AG10803 (cell line): Measurements from ENCODE around the gene CTSW.
"Not testable (repeated sequence)": the region's sequence is repeated elsewhere in the genome, so short reads cannot be mapped to it uniquely, and the experiment has no call there.

Experiments used
- DNase-seq: peaks from one replicate; pipeline ENCODE4 v3.0.0; 2010; ENCODE audit warnings: low read depth
- H3K4me3 ChIP-seq: 2 replicates; pipeline ENCODE4 v1.5.1; 2011; ENCODE audit warnings: mild to moderate bottlenecking, low read length, control low read depth
- TF ChIP-seq, protein P1 (sequence below): conservative IDR thresholded peaks from 2 replicates; pipeline ENCODE4 v1.5.1; 2011; ENCODE audit warnings: mild to moderate bottlenecking, low read length, control low read depth, inconsistent platforms

The CTSW gene

GRCh38 chr11:65847746-65848145 is 31.9 kb upstream of the CTSW start:
- DNase-seq, result no peak
- no peak overlapping the region for H3K4me3 ChIP-seq
- TF ChIP-seq, protein P1, sequence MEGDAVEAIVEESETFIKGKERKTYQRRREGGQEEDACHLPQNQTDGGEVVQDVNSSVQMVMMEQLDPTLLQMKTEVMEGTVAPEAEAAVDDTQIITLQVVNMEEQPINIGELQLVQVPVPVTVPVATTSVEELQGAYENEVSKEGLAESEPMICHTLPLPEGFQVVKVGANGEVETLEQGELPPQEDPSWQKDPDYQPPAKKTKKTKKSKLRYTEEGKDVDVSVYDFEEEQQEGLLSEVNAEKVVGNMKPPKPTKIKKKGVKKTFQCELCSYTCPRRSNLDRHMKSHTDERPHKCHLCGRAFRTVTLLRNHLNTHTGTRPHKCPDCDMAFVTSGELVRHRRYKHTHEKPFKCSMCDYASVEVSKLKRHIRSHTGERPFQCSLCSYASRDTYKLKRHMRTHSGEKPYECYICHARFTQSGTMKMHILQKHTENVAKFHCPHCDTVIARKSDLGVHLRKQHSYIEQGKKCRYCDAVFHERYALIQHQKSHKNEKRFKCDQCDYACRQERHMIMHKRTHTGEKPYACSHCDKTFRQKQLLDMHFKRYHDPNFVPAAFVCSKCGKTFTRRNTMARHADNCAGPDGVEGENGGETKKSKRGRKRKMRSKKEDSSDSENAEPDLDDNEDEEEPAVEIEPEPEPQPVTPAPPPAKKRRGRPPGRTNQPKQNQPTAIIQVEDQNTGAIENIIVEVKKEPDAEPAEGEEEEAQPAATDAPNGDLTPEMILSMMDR, result no peak

- not testable (repeated sequence) for H3K4me3 ChIP-seq, DNase-seq
Measured at GRCh38 chr11:65848693-65849092, 30.9 kb upstream of the CTSW start.

DNA sequence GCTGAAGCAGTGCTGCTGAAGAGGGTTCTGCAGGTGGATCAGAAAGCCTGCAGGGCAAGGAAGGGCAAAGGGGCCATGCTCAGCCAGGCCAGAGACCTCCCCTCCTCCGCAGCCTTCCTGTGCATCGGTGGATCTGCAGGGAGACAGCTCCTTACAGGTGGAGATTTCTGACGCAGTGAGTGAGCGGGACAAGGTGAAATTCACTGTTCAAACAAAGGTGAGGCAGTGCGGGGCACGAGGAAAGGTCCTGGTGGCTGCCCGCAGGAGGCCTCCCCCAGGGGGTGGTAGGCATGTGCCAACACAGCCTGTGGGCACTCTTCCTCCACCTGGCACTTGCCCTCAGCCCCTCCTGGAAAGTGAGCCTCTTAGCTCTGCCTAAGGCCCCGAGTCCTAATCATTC is 30.3 kb upstream of the CTSW start:
- DNase-seq, result no peak
- TF ChIP-seq, protein P1, result no peak
- H3K4me3 ChIP-seq, result no peak overlapping the region

GRCh38 chr11:65849771-65850216 is 29.8 kb upstream of the CTSW start:
- no peak overlapping the region for H3K4me3 ChIP-seq
- DNase-seq, result no peak
- TF ChIP-seq, protein P1, result no peak

- DNase-seq, result no peak
- TF ChIP-seq, protein P1, result no peak
- no peak overlapping the region for H3K4me3 ChIP-seq
Measured at GRCh38 chr11:65850217-65851082, 29.2 kb upstream of the CTSW start.

DNA sequence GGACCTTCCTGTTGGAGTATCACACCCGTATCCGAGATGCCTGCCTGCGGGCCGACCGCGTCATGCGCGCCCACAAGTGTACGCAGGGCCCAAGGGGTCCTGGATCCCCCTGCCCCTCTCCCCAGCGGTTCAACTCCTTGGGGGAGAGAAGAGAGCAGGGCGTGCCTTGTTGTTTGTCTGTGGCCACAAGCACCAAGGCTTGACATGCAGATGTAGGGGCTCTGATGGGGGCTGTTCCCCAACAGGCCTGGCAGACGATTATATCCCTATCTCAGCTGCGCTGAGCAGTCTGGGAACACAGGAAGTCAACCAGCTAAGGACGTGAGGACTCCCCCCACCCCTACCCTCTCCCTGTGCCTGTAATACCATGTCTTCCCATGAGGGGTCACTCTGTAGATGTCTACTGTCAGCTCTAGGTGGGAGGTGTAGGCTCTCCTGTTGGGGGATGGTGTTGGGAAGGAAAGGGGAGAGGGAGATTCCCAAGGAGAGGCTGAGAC is 28.5 kb upstream of the CTSW start:
- no peak for DNase-seq
- no peak overlapping the region for H3K4me3 ChIP-seq
- TF ChIP-seq, protein P1, result peak; percentile 55

GRCh38 chr11:65851811-65852507 is 27.7 kb upstream of the CTSW start:
- DNase-seq, result no peak
- TF ChIP-seq, protein P1, result no peak
- no peak overlapping the region for H3K4me3 ChIP-seq
